PC-3 (cell line): ENCODE measurements around the gene CGA.

Experiments
- CTCF ChIP-seq: fragments of 300-600 bp; sonication (generic); conservative IDR thresholded peaks from 2 replicates; pipeline ENCODE4 v1.5.1; 2017; ENCODE audit warnings: antibody characterized with exemption, low read depth, mild to moderate bottlenecking, low read length
- EZH2 ChIP-seq: fragments of 300-600 bp; sonication (generic); IDR thresholded peaks from one replicate; pipeline ENCODE4 v1.6.1; 2017; ENCODE audit warnings: antibody characterized with exemption, mild to moderate bottlenecking, low read length; ENCODE audit not compliant: unreplicated experiment

GRCh38 chr6:87053312-87053711 is 41.6 kb downstream of the CGA start:
- TF ChIP-seq EZH2 (no peak), CTCF (no peak)
